HG02763 (cell line): Measurements from ENCODE around the gene MTMR11.
"Not testable (repeated sequence)": the region's sequence is repeated elsewhere in the genome, so short reads cannot be mapped to it uniquely, and the experiment has no call there.

Source experiments
- ATAC-seq: cut with Tn5 transposase; IDR thresholded peaks from one replicate; pipeline ENCODE4 v1.9.1; 2021; ENCODE audit warnings: mild to moderate bottlenecking, moderate library complexity; ENCODE audit not compliant: unreplicated experiment

The MTMR11 gene

GRCh38 chr1:149936170-149936991 is at the start of gene MTMR11:
MTMR11 (minus strand) TSS chr1:149936879; CDS start chr1:149936647, 232 bp downstream.
- no peak for ATAC-seq

DNA sequence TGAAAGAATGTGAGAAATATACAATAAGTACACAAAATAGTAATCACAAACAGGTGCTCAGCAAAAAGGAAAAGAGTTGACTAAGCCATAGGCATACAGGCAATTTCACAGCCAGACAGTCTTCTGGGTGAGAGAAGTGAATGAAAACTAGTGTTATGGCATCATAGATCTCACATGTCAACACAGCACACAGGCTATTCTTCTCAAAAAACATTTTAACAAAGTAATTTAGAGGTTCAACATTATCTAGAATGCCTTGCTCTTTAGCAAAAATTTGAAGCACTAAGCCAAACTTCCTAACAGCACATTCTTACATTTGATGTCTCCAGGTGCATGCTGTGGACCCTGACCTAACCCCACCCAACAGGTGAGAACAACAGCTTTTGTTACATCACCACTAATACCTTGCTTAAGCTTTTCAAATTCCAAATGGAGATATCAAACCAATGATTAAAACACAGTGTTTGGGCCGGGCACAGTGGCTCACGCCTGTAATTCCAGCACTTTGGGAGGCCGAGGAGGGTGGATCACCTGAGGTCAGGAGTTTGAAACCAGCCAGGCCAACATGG is 43.4 kb upstream of the MTMR11 start:
- ATAC-seq, result no peak

DNA sequence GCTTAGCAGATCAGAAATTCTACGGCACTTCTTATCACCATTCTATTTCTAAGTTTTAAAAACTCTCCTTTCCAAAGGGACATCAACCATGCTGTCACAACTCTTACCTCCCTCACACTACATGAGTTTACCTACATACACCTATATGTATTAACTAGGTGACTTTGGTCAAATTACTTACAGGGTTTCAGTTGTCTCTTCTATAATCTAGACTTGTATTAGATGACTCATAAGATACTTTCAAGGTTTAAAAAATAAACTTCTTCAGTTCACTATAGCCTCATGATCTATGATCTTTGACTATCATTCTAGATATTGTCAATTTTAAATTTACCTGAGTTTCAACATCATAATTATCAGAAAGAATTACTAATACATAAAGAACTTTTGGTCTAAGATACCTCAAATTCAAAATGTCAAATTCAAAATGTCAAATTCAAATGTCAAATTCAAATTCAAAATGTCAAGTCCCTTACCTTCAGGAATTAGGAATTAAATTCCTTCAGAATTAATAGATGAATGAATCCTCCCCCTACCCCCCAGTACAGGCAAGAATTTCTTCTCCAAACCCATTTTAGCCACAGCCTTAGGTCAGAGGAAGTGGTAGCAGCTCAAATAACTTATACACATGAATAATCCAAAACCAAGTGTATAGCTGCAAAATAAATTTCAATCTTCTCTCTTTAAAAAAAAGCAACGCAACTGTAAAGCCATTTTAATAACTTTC is 42.7 kb upstream of the MTMR11 start:
- no peak for ATAC-seq

GRCh38 chr1:149978547-149979023 is 41.9 kb upstream of the MTMR11 start:
- no peak for ATAC-seq

DNA sequence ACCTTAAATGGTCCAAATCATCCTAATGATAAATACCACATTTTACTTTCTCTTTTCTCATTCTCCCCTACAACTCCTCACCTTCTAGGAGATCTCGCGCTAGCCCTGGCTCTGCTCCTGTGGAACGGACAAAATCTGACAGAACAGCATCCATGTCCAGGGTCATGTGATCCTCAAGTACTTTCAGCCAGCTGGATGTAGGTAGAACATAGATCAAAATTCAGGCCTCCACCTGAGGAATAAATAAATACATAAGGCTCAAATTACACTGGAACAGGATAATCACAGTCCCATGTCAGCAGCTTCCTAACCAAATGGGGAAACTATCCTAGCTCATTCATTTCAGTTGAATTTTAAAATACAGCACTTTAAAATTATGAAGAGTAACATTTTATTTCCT is 40.7 kb upstream of the MTMR11 start:
- ATAC-seq, result no peak

GRCh38 chr1:149972547-149972946 is 35.9 kb upstream of the MTMR11 start:
- no peak for ATAC-seq

GRCh38 chr1:149967646-149968045 is 31.0 kb upstream of the MTMR11 start:
- no peak for ATAC-seq

DNA sequence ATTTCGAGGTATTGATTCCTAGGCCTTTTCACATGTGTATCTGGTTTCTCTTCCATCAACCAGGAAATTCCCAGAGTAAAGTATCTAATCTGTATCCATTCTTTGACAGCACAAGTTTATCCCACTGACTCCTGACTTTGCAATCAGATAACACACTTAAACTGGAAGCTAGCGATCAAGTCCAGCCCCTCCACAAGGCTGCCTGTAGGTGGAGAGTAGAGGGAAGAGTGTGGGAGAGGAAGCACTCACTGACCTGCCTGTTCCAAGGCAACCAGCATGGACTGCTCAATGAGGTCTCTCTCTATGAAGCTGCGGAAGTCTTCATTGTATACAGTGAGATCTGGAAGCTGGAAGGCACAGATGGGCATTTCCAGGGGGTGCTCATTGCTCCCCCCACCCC is 30.4 kb upstream of the MTMR11 start:
- ATAC-seq, result no peak

GRCh38 chr1:149966405-149966804 is 29.7 kb upstream of the MTMR11 start:
- no peak for ATAC-seq

DNA sequence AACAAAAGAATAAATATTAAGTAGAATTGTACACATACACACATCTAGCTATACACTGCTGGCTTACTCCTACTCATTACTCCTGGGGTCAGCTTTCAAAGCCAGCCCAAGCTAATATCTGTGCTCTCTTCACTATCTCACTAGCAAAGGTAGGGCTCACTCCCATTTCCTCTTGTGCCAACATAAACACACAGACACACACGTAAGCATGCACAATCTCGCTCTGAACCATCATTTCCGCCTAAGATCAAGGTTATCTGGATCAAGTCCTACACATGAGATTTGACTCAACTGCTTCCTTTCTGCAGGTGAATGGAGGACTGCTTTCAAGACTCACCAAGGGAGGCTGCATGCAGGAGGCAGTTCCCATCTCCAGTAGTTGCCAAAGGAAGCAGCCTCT is 28.8 kb upstream of the MTMR11 start:
- ATAC-seq, result no peak

DNA sequence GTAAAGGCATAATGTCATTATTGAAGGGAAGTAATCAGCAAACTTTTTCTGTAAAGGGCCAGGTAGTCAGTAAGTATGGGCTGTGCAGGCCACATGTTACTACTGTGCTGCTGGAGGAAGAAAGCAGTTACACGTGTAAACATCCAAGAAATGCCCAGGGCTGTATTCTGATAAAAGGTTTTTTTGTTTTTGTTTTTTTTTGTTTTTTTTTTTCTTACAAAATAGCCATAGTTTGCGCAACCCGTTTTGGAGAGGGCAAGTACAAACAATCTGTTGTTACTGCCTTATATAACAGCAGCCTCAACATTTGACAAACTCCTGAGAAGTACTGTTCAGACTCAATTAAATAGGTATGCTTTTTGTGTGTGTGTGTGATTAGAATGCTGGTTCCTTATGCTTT is 26.7 kb upstream of the MTMR11 start:
- ATAC-seq, result no peak

DNA sequence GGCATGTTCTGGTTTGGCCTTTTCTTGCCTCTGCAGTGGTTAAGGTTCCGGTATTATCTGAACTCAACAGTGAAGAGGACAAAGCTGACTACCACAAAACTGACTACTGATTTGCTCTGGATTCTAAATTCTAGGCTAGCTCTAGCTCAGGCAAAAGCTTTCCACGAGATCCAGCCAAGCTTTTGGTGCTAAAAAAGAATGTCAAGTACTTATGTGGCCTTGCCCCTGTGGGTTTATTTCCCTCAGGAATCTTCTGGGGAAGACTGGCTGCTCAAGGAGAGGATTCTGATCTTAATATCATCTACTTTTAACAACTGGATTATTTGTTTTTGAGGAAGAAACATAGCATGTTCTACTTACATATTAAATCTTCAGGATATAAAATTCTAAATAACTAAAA is 26.1 kb upstream of the MTMR11 start:
- ATAC-seq, result no peak

- no peak for ATAC-seq
These were observed 25.5 kb upstream of the MTMR11 start for GRCh38 chr1:149962039-149962647.

- not testable (repeated sequence) for ATAC-seq
These were observed 20.9 kb upstream of the MTMR11 start for GRCh38 chr1:149957548-149957947.

DNA sequence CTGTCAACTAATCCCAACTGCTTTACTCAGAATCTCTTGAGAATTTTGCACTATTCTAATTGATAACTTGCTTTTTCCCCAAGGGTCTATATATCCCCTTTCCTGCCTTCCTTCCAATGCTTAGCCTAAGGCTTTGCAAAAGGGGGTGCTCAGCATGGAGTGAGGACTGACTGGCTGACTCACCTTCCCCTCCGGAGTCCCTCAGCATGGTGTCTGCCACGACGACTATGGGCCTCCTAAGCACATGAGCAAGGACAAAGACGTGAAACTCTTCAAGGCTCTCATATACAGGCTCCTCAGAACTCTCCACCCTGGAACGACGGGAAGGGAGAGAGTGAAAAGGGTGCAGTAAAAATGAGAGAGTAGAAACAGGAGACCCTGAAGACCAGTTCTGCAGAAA is 13.2 kb upstream of the MTMR11 start:
- no peak for ATAC-seq

DNA sequence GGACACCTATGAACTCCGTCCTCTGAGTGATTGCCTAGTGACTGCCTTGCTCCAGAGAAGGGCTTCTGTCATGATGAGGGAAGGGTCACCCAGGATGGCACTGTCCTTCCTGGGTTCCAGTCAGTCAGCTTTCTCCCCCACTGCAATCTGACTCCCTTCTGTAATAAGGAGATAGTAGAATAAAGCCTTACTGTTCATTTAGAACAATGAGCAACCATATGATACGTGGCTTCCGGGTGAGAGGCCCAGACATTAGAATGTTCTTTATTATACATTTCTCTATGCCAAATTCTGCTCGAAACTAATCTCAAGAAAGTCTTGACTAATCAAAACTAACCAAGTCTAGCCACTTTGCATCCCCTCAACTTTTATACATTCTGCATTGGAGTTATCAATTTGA is 8.5 kb upstream of the MTMR11 start:
- ATAC-seq, result no peak

DNA sequence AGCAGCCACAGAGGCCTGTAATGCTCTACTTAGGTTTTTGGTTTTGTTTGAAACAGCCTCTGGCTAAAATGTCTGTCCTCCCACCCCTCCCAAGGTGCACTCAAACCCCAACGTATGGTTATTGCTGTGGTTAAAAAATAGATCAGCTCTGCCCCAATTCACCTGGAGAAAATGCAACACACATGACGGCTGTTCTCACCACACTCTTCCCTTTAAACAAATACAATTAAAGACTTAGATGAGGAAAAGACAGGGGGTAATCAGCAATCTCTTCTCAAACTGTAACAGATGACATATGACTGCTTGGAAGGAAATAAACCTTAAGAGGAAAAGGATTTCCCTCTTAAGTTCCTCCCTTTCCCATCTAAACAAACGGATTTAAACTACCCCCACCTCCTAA is 6.2 kb upstream of the MTMR11 start:
- no peak for ATAC-seq

- no peak for ATAC-seq
These were observed 5.5 kb upstream of the MTMR11 start for GRCh38 chr1:149942207-149942606.

DNA sequence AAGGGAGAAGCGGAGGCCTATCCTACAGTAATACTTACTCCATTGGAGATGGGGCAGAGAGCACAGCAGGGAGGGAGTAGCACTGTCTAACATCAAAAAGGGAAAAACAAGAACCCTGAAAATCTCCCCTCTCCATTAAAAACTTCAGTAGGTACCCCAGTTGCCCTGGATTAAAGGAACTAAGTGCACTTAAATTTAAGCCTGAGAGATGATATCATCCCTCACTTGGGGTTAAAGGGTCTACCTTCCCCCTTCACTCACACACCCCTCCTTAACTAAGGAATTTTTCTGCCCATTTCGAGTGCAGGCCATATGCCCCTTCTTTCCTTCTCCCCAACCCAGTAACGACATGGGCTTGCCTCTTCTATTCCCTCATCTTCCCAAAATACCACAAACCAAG is 3.7 kb upstream of the MTMR11 start:
- no peak for ATAC-seq

DNA sequence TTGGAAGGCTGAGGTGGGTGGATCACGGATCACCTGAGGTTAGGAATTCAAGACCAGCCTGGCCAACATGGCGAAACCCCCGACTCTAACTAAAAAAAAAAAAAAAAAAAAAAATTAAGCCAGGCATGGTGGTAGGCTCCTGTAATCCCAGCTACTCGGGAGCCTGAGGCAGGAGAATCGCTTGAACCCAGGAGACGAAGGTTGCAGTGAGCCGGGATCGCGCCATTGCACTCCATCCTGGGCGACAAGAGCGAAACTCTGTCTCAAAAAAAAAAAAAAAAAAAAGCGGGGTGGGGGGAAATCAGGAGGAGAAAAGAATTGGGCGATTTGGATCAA is 2.0 kb upstream of the MTMR11 start:
- not testable (repeated sequence) for ATAC-seq

- no peak for ATAC-seq
These were observed 1.1 kb upstream of the MTMR11 start for GRCh38 chr1:149937759-149938158.
